K562 (cell line): ENCODE results near the gene PMEPA1. TPM values are rescaled to one million over a fixed set of nuclear protein-coding genes. Genes with fewer than 3 reads are reported as not detected.
A peak's percentile ranks its signal among the peaks of the same experiment; 100 is the strongest.

ENCODE experiments used
- CCNT2 ChIP-seq: IDR thresholded peaks from 2 replicates; pipeline ENCODE4 v1.6.1; 2011; ENCODE audit warnings: borderline replicate concordance, low read depth, mild to moderate bottlenecking, moderate library complexity, mixed read lengths, low read length; ENCODE audit not compliant: insufficient read length; ENCODE audit errors: extremely low read depth
- CHCHD3 ChIP-seq: fragments of 250-450 bp; sonication (Bioruptor Pico); IDR thresholded peaks from 2 replicates; pipeline ENCODE4 v2.1.2; 2022; ENCODE audit warnings: mild to moderate bottlenecking
- DLX4 ChIP-seq: fragments of 250-450 bp; sonication (Bioruptor Pico); IDR thresholded peaks from 2 replicates; pipeline ENCODE4 v1.6.1; 2021; ENCODE audit warnings: mild to moderate bottlenecking
- E4F1 ChIP-seq: fragments of 250-450 bp; sonication (Bioruptor Pico); IDR thresholded peaks from 2 replicates; pipeline ENCODE4 v1.5.0; 2021; ENCODE audit warnings: mild to moderate bottlenecking, borderline replicate concordance
- EGR1 ChIP-seq: fragments of 450-650 bp; conservative IDR thresholded peaks from 2 replicates; pipeline ENCODE4 v1.6.1; 2017; ENCODE audit warnings: mild to moderate bottlenecking
- ELK3 ChIP-seq: fragments of 450-650 bp; formaldehyde crosslinking; IDR thresholded peaks from 2 replicates; pipeline ENCODE4 v1.4.0; 2020; ENCODE audit warnings: mild to moderate bottlenecking
- GABPB1 ChIP-seq: sonication (generic); formaldehyde crosslinking; IDR thresholded peaks from 2 replicates; pipeline ENCODE4 v1.8.0; 2022; ENCODE audit warnings: mild to moderate bottlenecking, missing genetic modification reagents
- GTF2E2 ChIP-seq: fragments of 200-800 bp; sonication (Bioruptor generic); IDR thresholded peaks from 2 replicates; pipeline ENCODE4 v1.6.1; 2016; ENCODE audit warnings: missing genetic modification characterization, missing compliant biosample characterization
- MEF2D ChIP-seq: conservative IDR thresholded peaks from 2 replicates; pipeline ENCODE4 v1.6.1; 2016; ENCODE audit warnings: low read depth, missing genetic modification characterization, missing compliant biosample characterization
- MIER1 ChIP-seq: fragments of 450-650 bp; IDR thresholded peaks from 2 replicates; pipeline ENCODE4 v1.6.1; 2016; ENCODE audit warnings: antibody characterized with exemption, mild to moderate bottlenecking, low read depth
- NEUROD1 ChIP-seq: fragments of 150-350 bp; IDR thresholded peaks from 2 replicates; pipeline ENCODE4 v1.6.1; 2014; ENCODE audit warnings: borderline replicate concordance, low read length, low read depth; ENCODE audit not compliant: partially characterized antibody
- NFXL1 ChIP-seq: fragments of 450-650 bp; formaldehyde crosslinking; IDR thresholded peaks from 2 replicates; pipeline ENCODE4 v1.4.0; 2021; ENCODE audit warnings: mild to moderate bottlenecking
- NR3C1 ChIP-seq: sonication (generic); formaldehyde crosslinking; IDR thresholded peaks from 2 replicates; pipeline ENCODE4 v1.8.1; 2022; ENCODE audit warnings: missing genetic modification reagents
- PHF21A ChIP-seq: fragments of 450-650 bp; IDR thresholded peaks from 2 replicates; pipeline ENCODE4 v1.6.1; 2017; ENCODE audit warnings: low read depth, borderline replicate concordance
- POLR2H ChIP-seq: IDR thresholded peaks from 2 replicates; pipeline ENCODE4 v1.6.1; 2016; ENCODE audit warnings: missing genetic modification characterization, low read depth, mild to moderate bottlenecking, control low read depth, missing compliant biosample characterization, moderate library complexity
- SMAD1 ChIP-seq: fragments of 150-350 bp; IDR thresholded peaks from 2 replicates; pipeline ENCODE4 v1.6.1; 2014; ENCODE audit warnings: low read length, low read depth; ENCODE audit not compliant: partially characterized antibody
- SUPT5H ChIP-seq: fragments of 450-650 bp; IDR thresholded peaks from 2 replicates; pipeline ENCODE4 v1.6.1; 2016
- ZNF592 ChIP-seq: fragments of 450-650 bp; IDR thresholded peaks from 2 replicates; pipeline ENCODE4 v1.6.1; 2017; ENCODE audit warnings: antibody characterized with exemption, mild to moderate bottlenecking
- ZNF707 ChIP-seq: fragments of 250-450 bp; sonication (Bioruptor Pico); conservative IDR thresholded peaks from 2 replicates; pipeline ENCODE4 v1.8.0; 2022; ENCODE audit warnings: inconsistent platforms, mild to moderate bottlenecking, moderate library complexity
- polyA plus RNA-seq, 8 experiments: library from polyadenylated mRNA; depleted of rRNA in 4 of 8; stranded (reverse) in 5 of 8; unstranded in 3 of 8; fragments of >200 nt; fragmentation: Nextera tagmentation in 2 of 8; fragmentation: Illumina TruSeq in 1 of 8; extraction: Ambion mirVana in 2 of 8; extraction: Trizol in 1 of 8; gene quantifications; 2 replicates each; pipeline versions ENCODE4 v1.2.1 to v1.2.3, GENCODE V29; 2011 to 2014; ENCODE audit warnings: inconsistent platforms in 1 of 8, missing spikeins in 1 of 8
- total RNA-seq, 7 experiments: library from RNA; depleted of rRNA in 6 of 7; stranded (reverse); fragments of >200 nt in 6 of 7; fragmentation: Illumina TruSeq in 2 of 7; extraction: Trizol in 2 of 7; gene quantifications; 2 replicates each; pipeline versions ENCODE4 v1.2.1 to v1.2.3, GENCODE V29; 2011 to 2021; ENCODE audit warnings: low replicate concordance in 1 of 7

Gene PMEPA1
- total and polyA plus RNA-seq, 9 of the 15 experiments (the other 6 are each of a cell fraction or from before 2014, with no cell fraction given): 0.16 TPM; not detected in 8

GRCh38 chr20:57709823-57710799, at the start of gene PMEPA1 (continued):
- TF ChIP-seq NFXL1 (no peak), ELK3 (no peak), CCNT2 (peak; percentile 77), DLX4 (no peak), E4F1 (no peak), ZNF592 (no peak), POLR2H (no peak), ZNF707 (CRISPR knock-in tag) (no peak), EGR1 (peak; percentile 87), NR3C1 (no peak), GABPB1 (peak; percentile 32; the same call in 1 of the 2 replicates), SUPT5H (no peak), SMAD1 (no peak), PHF21A (no peak), NEUROD1 (peak; percentile 53), GTF2E2 (no peak), MEF2D (tag) (no peak), MIER1 (no peak), CHCHD3 (CRISPR knock-in tag) (no peak)
